Nephron progenitor cell (in vitro differentiated cells): ENCODE measurements around the gene SLC66A1.

Experiments used
- DNase-seq: peaks from one replicate; pipeline ENCODE4 v3.0.0; 2021
- H3K27ac Mint-ChIP-seq: 2 replicates; pipeline ENCODE4 v1.8.0; 2021; ENCODE audit warnings: mild to moderate bottlenecking, moderate library complexity, mixed read lengths
- H3K27me3 Mint-ChIP-seq: 2 replicates; pipeline ENCODE4 v1.8.0; 2021; ENCODE audit warnings: mild to moderate bottlenecking, low read depth, mixed read lengths; ENCODE audit not compliant: poor library complexity
- H3K36me3 Mint-ChIP-seq: 2 replicates; pipeline ENCODE4 v1.8.0; 2021; ENCODE audit warnings: low read depth, mixed read lengths
- H3K4me1 Mint-ChIP-seq: 2 replicates; pipeline ENCODE4 v1.8.0; 2021; ENCODE audit warnings: mixed read lengths
- H3K4me3 Mint-ChIP-seq: 2 replicates; pipeline ENCODE4 v1.8.0; 2021; ENCODE audit warnings: mild to moderate bottlenecking, moderate library complexity, mixed read lengths
- H3K9me3 Mint-ChIP-seq: 2 replicates; pipeline ENCODE4 v1.8.0; 2021; ENCODE audit warnings: mild to moderate bottlenecking, moderate library complexity, mixed read lengths
- TF ChIP-seq, protein P1 (sequence below): fragments of 200-600 bp; sonication (generic); IDR thresholded peaks from 2 replicates; pipeline ENCODE4 v1.5.0; 2021; ENCODE audit warnings: antibody characterized with exemption

The SLC66A1 gene

DNA sequence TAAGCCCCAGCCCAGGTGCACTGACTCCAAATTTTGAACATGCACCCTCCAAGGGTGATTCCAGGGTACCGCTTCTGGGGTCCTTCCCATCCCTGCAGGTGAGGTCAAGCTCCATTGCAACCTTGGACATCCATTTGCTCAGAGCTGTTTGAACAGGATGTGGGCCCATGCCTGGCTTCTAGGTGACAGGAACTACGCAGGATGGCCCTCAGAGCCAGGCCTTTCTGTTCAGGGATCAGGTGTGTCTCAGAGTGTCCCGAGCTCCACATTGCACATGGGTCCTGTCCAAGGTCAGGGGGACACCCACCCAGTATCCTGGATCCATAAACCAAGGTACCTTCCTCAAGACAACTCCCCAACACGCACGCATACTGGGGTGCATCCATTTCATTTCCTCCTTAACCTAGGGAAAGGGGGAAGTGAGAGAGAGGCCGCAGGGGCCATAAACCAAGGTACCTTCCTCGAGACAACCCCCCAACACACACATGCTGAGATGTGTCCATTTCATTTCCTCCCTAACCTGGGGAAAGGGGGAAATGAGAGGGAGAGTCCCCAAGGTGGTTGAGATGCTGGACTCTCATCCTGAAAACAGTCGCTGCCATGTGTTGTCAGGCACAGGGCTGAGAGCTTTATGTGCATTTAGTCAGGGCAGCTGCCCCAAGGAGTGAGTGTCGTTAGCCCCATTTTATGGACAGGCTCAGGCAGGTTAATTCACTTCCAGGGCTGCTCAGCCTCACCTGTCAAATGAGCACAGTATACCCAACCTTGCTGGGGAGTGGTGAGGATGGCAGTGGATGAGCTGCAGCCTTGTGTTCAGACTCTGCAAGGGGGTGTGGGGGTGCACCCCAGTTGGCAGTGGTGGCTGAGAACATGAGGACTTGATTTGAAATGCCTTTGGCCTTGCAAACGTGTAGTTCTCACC lies 2.1 kb downstream of the SLC66A1 start:
- no peak for DNase-seq

DNA sequence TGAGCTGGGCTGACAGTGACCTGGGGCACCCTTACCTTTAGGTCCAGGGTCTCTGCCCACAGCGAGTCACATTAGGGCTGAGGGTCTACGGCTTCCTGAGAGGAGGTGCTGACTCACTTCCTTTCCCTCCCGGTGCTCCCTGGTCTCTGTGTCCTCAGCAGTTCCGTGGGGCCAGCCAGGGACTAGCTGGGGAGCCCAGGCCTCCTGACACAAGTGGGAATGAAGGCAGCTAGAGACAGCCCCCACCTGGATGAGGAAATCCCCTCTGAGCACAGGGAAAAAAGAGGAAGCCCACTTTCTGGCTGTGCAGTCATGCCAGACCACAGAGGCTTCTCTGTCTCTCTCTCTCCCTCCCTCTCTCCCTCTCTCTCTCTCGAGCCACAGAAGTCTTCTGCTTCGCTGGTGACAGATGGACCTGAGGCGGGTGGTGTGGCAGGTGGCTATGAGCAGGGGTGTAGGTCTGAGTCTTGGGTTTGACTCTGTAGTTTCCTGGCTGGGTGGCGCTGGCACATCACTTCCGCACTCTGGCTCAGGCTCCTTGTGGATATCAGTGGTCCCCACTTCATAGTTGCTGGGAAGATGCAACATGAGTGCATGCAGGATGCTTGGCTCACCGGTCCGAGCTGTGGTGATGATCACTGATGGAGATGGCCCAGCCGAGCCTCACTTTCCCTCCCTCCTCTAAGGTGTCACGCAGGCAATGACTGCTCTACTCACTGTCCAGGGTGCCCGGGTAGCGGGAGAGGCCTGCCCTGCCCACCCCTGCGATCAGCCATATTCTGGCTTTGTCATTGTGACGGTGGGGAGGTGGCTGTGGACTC lies 3.5 kb downstream of the SLC66A1 start:
- Mint-ChIP-seq H3K27me3 (no peaks in the 10 kb centered on the region), H3K9me3 (no peaks in the 10 kb centered on the region), H3K27ac (peak overlapping the region; percentile 51), H3K4me3 (peak overlapping the region; percentile 25), H3K4me1 (peaks cover 53% of the 10 kb centered on the region), H3K36me3 (peaks cover 17% of the 10 kb centered on the region)
- TF ChIP-seq, protein P1, sequence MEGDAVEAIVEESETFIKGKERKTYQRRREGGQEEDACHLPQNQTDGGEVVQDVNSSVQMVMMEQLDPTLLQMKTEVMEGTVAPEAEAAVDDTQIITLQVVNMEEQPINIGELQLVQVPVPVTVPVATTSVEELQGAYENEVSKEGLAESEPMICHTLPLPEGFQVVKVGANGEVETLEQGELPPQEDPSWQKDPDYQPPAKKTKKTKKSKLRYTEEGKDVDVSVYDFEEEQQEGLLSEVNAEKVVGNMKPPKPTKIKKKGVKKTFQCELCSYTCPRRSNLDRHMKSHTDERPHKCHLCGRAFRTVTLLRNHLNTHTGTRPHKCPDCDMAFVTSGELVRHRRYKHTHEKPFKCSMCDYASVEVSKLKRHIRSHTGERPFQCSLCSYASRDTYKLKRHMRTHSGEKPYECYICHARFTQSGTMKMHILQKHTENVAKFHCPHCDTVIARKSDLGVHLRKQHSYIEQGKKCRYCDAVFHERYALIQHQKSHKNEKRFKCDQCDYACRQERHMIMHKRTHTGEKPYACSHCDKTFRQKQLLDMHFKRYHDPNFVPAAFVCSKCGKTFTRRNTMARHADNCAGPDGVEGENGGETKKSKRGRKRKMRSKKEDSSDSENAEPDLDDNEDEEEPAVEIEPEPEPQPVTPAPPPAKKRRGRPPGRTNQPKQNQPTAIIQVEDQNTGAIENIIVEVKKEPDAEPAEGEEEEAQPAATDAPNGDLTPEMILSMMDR = no peak
- no peak for DNase-seq

More for the DNA sequence above, 2.1 kb downstream of the SLC66A1 start:
- H3K36me3 Mint-ChIP-seq = peaks cover 15% of the 10 kb centered on the region
- no peaks in the 10 kb centered on the region for H3K27me3 Mint-ChIP-seq
- TF ChIP-seq, protein P1 = no peak
- H3K9me3 Mint-ChIP-seq = no peaks in the 10 kb centered on the region
- no peak overlapping the region for H3K27ac Mint-ChIP-seq
- peaks cover 60% of the 10 kb centered on the region for H3K4me1 Mint-ChIP-seq
- no peak overlapping the region for H3K4me3 Mint-ChIP-seq

DNA sequence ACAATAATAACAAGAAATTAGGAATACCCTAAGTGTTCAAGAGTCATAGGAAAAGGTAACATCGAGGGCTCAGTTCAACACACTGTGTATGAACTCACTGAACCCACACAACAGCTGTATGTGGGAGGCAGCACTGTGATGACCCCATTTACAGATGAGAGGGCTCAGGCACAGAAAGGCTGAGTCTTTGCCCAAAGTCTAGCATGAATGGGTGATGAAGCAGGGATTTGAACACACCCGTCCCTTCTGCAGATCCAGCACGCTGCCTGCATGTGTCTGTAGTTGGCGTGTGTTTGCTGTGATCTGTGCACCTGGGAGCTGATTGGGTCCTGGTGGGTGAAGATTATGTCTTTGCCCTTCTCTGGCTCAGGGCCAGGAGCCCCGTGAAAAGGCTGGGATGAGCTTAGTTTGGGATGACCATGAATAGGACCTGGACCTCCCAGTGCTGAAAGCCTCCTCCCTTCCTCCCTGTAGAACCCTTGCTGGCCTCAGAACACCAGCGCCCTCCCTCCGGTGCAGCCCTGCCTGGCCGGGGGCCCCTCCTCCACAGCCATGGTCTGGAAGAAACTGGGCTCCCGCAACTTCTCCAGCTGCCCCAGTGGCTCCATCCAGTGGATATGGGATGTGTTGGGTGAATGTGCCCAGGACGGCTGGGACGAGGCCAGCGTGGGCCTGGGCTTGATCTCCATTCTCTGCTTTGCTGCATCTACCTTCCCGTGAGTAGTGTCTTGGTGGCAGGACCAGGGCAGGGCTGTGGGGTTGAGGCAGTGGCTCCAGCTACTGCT lies 5.2 kb downstream of the SLC66A1 start:
- Mint-ChIP-seq H3K27me3 (no peaks in the 10 kb centered on the region), H3K36me3 (peaks cover 28% of the 10 kb centered on the region), H3K4me1 (peaks cover 53% of the 10 kb centered on the region), H3K4me3 (no peak overlapping the region), H3K27ac (no peak overlapping the region), H3K9me3 (no peaks in the 10 kb centered on the region)
- TF ChIP-seq, protein P1 = no peak
- DNase-seq = no peak

DNA sequence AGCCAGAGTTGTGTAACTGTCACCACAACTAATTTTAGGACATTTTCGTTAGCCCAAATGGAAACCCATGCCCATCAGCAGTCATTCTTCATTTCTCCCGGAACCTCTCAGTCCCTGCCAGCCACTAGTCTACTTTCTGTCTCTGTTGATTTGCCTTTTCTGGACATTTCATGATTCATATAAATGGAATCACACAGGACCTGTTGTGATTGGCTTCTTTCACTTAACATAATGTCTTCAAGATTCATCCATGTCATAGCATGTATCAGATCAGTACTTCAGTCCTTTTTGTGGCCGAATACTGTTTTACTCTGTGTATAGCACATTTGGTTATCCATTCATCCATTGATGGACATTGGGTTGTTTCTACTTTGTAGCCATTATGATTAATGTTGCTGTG lies 7.1 kb downstream of the SLC66A1 start:
- Mint-ChIP-seq H3K36me3 (peaks cover 30% of the 10 kb centered on the region), H3K9me3 (no peaks in the 10 kb centered on the region), H3K4me3 (no peak overlapping the region), H3K27me3 (no peaks in the 10 kb centered on the region), H3K4me1 (peaks cover 43% of the 10 kb centered on the region), H3K27ac (no peak overlapping the region)
- no peak for DNase-seq
- TF ChIP-seq, protein P1 = no peak

DNA sequence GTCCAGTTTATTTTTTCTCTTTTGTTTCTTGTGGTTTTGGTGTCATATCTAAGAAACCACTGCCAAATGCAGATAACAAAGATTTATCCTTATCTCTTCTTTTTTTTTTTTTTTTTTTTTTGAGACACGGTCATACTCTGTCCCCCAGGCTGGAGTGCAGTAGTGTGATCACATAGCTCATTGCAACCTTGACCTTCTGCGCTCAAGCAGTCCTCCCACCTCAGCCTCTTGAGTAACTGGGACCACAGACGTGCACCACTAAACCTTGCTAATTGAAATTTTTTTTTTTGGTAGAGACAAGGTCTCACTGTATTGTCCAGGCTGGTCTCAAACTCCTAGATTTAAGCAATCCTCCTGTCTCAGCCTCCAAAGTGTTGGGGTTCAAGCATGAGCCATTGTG lies 8.9 kb downstream of the SLC66A1 start:
- Mint-ChIP-seq H3K27me3 (peaks cover 4% of the 10 kb centered on the region), H3K9me3 (no peaks in the 10 kb centered on the region), H3K4me1 (peaks cover 34% of the 10 kb centered on the region), H3K4me3 (no peak overlapping the region), H3K36me3 (peaks cover 30% of the 10 kb centered on the region), H3K27ac (no peak overlapping the region)
- DNase-seq = no peak
- TF ChIP-seq, protein P1 = no peak
